ENCODE results near the gene FDXR. TPM values are rescaled to one million over a fixed set of nuclear protein-coding genes. Genes with fewer than 3 reads are reported as not detected.

FDXR gene
- total RNA-seq, 1 donor from 2014 or later: 31.5 TPM

DNA sequence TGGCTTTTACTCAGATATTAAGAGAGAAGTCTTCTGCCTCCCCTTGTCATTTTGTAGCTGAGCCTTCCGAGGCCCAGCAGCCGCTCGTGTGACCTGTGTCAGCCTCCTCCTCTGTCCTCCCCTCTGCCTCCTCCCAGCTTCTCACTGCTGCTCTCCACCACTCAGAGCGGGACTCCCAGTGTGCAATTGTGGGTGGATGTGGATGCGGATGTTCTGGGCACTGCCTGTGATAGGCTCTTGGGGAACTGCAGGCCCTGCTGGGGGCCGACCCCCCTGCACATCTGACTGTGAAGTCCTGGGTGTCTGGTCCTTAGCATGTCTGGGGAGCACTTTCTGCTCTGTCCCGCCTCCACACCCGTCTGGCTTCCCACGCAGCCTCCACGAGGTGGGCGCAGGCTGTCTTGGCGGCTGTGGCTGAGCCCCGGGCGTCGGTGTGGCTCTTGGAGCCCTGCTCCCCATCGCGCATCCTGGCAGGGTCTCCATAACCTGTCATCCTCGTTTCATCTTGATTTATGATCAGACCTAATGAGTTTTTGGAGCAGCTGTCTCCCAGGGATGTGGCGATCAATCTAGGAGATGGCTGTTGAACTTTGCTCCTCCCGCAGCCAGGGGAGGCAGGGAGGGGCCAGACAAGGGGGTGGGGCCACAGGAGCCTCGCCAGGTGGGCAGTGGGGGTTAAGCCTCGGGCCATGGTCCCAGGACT is 41.2 kb downstream of the FDXR start:
- no peak for DNase-seq (ENCODE audit: low read depth)
- TF ChIP-seq, protein P1, sequence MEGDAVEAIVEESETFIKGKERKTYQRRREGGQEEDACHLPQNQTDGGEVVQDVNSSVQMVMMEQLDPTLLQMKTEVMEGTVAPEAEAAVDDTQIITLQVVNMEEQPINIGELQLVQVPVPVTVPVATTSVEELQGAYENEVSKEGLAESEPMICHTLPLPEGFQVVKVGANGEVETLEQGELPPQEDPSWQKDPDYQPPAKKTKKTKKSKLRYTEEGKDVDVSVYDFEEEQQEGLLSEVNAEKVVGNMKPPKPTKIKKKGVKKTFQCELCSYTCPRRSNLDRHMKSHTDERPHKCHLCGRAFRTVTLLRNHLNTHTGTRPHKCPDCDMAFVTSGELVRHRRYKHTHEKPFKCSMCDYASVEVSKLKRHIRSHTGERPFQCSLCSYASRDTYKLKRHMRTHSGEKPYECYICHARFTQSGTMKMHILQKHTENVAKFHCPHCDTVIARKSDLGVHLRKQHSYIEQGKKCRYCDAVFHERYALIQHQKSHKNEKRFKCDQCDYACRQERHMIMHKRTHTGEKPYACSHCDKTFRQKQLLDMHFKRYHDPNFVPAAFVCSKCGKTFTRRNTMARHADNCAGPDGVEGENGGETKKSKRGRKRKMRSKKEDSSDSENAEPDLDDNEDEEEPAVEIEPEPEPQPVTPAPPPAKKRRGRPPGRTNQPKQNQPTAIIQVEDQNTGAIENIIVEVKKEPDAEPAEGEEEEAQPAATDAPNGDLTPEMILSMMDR (conservative IDR thresholded peaks at IDR 0.05; ENCODE audit: low read depth, low read length): no peak
- no peak overlapping the region for H3K4me3 ChIP-seq (ENCODE audit: low read depth, low read length)

DNA sequence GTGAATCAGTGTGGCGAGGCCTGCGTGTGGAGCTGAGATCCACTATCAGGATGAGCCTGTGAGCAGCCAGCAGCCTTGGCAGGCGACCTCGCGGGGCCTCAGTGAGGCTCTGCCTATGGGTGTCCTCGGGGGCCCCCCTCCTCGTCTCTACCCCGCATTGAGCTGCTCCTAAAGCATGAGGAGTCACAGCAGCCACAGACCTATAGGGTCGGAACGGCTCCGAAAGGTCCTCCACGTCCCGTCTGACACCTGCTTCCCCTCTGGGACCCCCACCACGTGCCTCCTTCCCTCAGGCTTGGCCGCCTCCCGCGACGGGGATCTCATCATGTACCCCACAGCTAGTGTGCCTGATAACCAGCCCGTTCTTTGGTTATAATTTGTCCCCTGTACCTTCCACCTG is 41.9 kb downstream of the FDXR start:
- TF ChIP-seq, protein P1 (conservative IDR thresholded peaks at IDR 0.05; ENCODE audit: low read depth, low read length): no peak
- no peak overlapping the region for H3K4me3 ChIP-seq (ENCODE audit: low read depth, low read length)
- no peak for DNase-seq (ENCODE audit: low read depth)

DNA sequence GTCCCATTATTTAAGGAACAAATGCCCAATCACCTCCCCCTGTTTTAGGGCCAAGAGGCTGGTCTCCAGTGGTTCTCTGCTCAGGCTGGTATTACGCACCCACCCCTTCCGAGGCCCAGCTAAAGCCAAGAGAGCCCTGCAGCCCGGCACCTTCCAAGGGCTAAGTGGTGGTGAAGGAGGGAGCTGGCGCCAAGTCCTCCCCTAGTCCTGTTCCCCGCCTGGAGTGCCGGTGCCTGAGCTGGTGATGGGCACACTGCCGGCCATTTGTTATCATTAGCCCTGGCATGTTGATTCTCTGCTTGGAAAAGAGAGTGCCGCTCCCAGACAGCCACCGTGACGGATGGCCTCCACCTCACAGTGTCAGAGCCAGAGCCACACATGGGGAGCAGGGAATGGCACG is 45.0 kb downstream of the FDXR start:
- H3K4me3 ChIP-seq (ENCODE audit: low read depth, low read length): no peak overlapping the region
- DNase-seq (ENCODE audit: low read depth): no peak
- TF ChIP-seq, protein P1 (conservative IDR thresholded peaks at IDR 0.05; ENCODE audit: low read depth, low read length): no peak

DNA sequence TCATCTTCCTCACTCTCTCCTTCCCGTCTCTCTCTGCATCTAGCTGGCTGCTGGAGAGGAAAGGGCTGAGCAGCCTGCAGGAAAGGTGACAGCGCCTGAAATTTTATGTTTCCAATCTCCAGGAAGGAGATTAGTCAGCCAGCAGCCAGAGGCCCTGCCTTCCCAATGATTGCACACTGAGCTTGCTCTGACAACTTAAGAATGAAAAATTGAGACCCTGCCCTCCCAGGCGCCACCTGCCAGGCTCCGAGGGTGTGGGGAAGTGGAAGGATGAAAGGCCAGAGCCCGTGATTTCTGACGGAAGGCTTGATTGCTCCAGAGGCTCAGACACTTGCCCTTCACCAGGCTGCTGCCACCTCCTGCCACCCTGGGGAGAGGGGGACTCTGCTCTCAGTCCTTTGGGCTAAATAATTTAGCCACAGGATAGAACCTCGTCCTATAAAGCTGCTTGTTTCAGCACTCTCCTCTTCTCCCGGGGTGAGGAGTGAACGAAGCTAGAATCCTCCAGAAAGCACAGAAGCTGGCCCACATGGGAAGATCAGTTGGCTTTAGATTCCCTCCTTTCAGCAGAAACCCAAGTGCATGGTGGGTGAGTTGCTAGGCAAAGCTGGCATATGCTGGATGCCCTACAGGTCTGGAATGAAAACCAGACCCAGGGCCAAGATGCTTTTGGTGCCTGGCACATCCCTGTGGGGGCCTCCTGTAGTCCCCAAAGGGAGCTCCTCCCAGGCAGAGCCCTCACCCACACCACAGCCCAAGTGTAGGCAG is 46.7 kb downstream of the FDXR start:
- DNase-seq (ENCODE audit: low read depth): no peak
- TF ChIP-seq, protein P1 (conservative IDR thresholded peaks at IDR 0.05; ENCODE audit: low read depth, low read length): no peak
- H3K4me3 ChIP-seq (ENCODE audit: low read depth, low read length): no peak overlapping the region

DNA sequence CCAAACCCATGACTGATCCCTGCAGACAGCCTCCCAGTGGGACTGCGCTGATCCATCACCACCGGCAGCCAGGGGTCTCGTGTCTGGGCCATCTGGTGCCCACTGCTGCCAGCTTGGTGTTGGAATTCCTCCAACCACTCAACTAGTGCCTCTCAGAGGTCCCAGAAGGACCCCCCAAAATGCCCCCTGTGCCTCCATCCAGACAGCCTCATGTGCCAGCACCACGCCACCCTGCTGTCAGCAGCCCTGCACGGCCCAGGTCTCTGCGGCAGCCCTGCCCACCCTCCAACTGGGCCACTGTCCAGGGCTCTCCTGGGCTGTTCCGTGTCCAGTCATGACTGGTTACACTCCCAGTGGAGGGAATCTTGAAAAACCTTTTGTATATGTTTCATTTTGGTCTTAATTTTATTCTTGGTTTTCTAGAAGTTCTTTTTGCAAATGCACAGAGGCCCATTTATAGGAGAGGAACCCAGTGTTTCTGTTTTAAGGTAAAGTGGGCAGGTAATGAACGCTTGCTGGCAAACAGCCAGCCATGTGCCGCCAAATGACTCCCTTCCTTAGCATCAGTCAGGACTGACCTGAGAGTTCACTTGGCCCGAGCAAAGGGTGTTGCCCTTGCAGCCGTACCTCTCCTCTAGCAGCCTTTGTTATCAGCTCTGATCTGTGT is 47.7 kb downstream of the FDXR start:
- DNase-seq (ENCODE audit: low read depth): no peak
- TF ChIP-seq, protein P1 (conservative IDR thresholded peaks at IDR 0.05; ENCODE audit: low read depth, low read length): no peak
- H3K4me3 ChIP-seq (ENCODE audit: low read depth, low read length): no peak overlapping the region

DNA sequence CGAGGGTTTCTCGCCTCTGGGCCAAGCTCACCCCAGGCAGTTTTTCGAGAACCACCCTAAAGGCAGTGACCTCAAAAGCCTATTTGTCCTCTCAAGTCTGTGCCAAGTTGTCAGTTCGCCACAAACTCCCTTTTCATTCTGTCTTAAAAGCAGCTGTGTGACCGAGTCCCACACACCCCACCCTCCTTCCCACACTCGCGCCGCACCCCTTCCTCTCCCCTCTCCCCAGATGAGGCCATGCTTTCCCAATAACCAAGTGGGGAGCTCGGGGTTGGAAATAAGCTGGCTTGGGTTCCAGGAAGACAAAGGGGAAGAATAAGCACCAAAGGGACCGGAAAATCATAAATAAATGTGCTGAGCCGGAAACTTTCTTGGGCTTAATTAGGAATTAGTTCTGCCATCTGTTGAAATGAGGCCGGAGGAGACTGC is 49.8 kb downstream of the FDXR start:
- H3K4me3 ChIP-seq (ENCODE audit: low read depth, low read length): no peak overlapping the region
- no peak for DNase-seq (ENCODE audit: low read depth)
- TF ChIP-seq, protein P1 (conservative IDR thresholded peaks at IDR 0.05; ENCODE audit: low read depth, low read length): no peak

Measured in epithelial cell of proximal tubule (primary cell).